Thyroid gland (tissue), 4 donors: Measurements from ENCODE around the gene PAFAH1B1. TPM values are rescaled to one million over a fixed set of nuclear protein-coding genes. Genes with fewer than 3 reads are reported as not detected.

Source experiments
- DNase-seq, 2 donors: peaks; one replicate each; pipeline ENCODE4 v3.0.0-alpha.2; 2019
- H3K27ac ChIP-seq, 3 donors: fragments of 200-600 bp; sonication (generic); 1 replicate in 2 of 3; 2 replicates in 1 of 3; pipeline ENCODE4 v1.5.1; 2016 to 2019; ENCODE audit warnings: mild to moderate bottlenecking in 1 of 3, moderate library complexity in 1 of 3
- H3K27me3 ChIP-seq: fragments of 200-600 bp; sonication (generic); one replicate; pipeline ENCODE4 v1.5.1; 2019
- H3K36me3 ChIP-seq, 2 donors: fragments of 200-600 bp; sonication (generic); one replicate each; pipeline ENCODE4 v1.5.1; 2016 to 2019
- H3K4me1 ChIP-seq, 2 donors: fragments of 200-600 bp; sonication (generic); one replicate each; pipeline ENCODE4 v1.5.1; 2017 to 2019
- H3K4me3 ChIP-seq, 3 donors: fragments of 200-600 bp; sonication (generic); replicated peaks in 1 of 3; 1 replicate in 2 of 3; 2 replicates in 1 of 3; pipeline ENCODE4 v1.5.1; 2016; ENCODE audit warnings: mild to moderate bottlenecking in 1 of 3
- H3K9me3 ChIP-seq: fragments of 200-600 bp; sonication (generic); one replicate; pipeline ENCODE4 v1.5.1; 2017
- POLR2A ChIP-seq, 2 donors: fragments of 450-650 bp; IDR thresholded peaks; one replicate each; pipeline ENCODE4 v1.6.1; 2017; ENCODE audit warnings: antibody characterized with exemption in 2 of 2, mild to moderate bottlenecking in 2 of 2, moderate library complexity in 1 of 2
- WGBS, 2 donors: methylation state at CpG; one replicate each; pipeline ENCODE4 v1.1.5; 2017; 5-methylcytosine and 5-hydroxymethylcytosine counted together
- intact Hi-C: fragments of 100-400 bp; cut with DNase I; formaldehyde crosslinking; loops from one replicate; pipeline ENCODE4 v1.15.1; 2023
- total RNA-seq, 4 donors: library from RNA; depleted of rRNA; stranded (reverse); fragments of >200 nt; gene quantifications; one replicate each; pipeline ENCODE4 v1.2.3, GENCODE V29; 2016
- TF ChIP-seq, protein P1 (sequence below), 6 experiments: fragments of 200-600 bp in 3 of 6; fragments of 450-650 bp in 3 of 6; sonication (generic) in 3 of 6; IDR thresholded peaks; one replicate each; pipeline ENCODE4 v1.5.1; 2016 to 2019; ENCODE audit warnings: antibody characterized with exemption in 6 of 6, mild to moderate bottlenecking in 2 of 6, inconsistent platforms in 1 of 6, moderate library complexity in 1 of 6

Gene PAFAH1B1
- total RNA-seq, 4 donors from 2014 or later, result 102 to 184 (median 109) TPM

- TF ChIP-seq, protein P1, sequence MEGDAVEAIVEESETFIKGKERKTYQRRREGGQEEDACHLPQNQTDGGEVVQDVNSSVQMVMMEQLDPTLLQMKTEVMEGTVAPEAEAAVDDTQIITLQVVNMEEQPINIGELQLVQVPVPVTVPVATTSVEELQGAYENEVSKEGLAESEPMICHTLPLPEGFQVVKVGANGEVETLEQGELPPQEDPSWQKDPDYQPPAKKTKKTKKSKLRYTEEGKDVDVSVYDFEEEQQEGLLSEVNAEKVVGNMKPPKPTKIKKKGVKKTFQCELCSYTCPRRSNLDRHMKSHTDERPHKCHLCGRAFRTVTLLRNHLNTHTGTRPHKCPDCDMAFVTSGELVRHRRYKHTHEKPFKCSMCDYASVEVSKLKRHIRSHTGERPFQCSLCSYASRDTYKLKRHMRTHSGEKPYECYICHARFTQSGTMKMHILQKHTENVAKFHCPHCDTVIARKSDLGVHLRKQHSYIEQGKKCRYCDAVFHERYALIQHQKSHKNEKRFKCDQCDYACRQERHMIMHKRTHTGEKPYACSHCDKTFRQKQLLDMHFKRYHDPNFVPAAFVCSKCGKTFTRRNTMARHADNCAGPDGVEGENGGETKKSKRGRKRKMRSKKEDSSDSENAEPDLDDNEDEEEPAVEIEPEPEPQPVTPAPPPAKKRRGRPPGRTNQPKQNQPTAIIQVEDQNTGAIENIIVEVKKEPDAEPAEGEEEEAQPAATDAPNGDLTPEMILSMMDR (IDR thresholded peaks at IDR 0.05), result no peak
- no peak for TF ChIP-seq POLR2A (IDR thresholded peaks at IDR 0.05)
- Histone ChIP-seq H3K27me3 (no peaks in the 10 kb centered on the region), H3K4me1 (no peaks in the 10 kb centered on the region), H3K9me3 (no peaks in the 10 kb centered on the region), H3K36me3 (peaks cover 61 to 64% of the 10 kb centered on the region in 2 donors), H3K27ac (no peak overlapping the region), H3K4me3 (no peak overlapping the region)
- 95 to 98% methylated on average over 9 to 20 of the region's 20 CpGs for WGBS, 2 donors
- intact Hi-C loops, result loop anchor here (10.0 kb wide), 1 partner anchor 275 kb away; no protein-coding TSS in a partner anchor
- peak in 1 of 2 donors; percentile 1 for DNase-seq
These were observed 106.6 kb downstream of the PAFAH1B1 start for GRCh38 chr17:2700030-2700490.

GRCh38 chr17:2700491-2701141 is 107.2 kb downstream of the PAFAH1B1 start:
- intact Hi-C loops, result loop anchor here (10.0 kb wide), 1 partner anchor 276 kb away; no protein-coding TSS in a partner anchor
- H3K27ac ChIP-seq, result no peak overlapping the region
- DNase-seq, result peak in 1 of 2 donors; percentile 2
- no peaks in the 10 kb centered on the region for H3K9me3 ChIP-seq
- no peak for TF ChIP-seq POLR2A (IDR thresholded peaks at IDR 0.05)
- TF ChIP-seq, protein P1 (IDR thresholded peaks at IDR 0.05), result no peak
- no peak overlapping the region for H3K4me3 ChIP-seq
- H3K36me3 ChIP-seq, result peaks cover 57 to 59% of the 10 kb centered on the region in 2 donors
- 88 to 92% methylated on average over 4 to 15 of the region's 27 CpGs for WGBS, 2 donors
- H3K4me1 ChIP-seq, result no peaks in the 10 kb centered on the region
- H3K27me3 ChIP-seq, result no peaks in the 10 kb centered on the region

- intact Hi-C loops, result loop anchor here (10.0 kb wide), 1 partner anchor 277 kb away; no protein-coding TSS in a partner anchor
- no peak for TF ChIP-seq POLR2A (IDR thresholded peaks at IDR 0.05)
- TF ChIP-seq, protein P1 (IDR thresholded peaks at IDR 0.05), result no peak
- no peaks in the 10 kb centered on the region for H3K27me3 ChIP-seq
- H3K4me1 ChIP-seq, result no peaks in the 10 kb centered on the region
- H3K9me3 ChIP-seq, result no peaks in the 10 kb centered on the region
- peaks cover 50 to 51% of the 10 kb centered on the region in 2 donors for H3K36me3 ChIP-seq
- DNase-seq, result peak in 1 of 2 donors; percentile 3
- H3K27ac ChIP-seq, result no peak overlapping the region
- WGBS, 2 donors, result 95 to 98% methylated on average over 34 to 37 of the region's 41 CpGs
- H3K4me3 ChIP-seq, result no peak overlapping the region
These were observed 107.9 kb downstream of the PAFAH1B1 start for GRCh38 chr17:2701161-2701995.

DNA sequence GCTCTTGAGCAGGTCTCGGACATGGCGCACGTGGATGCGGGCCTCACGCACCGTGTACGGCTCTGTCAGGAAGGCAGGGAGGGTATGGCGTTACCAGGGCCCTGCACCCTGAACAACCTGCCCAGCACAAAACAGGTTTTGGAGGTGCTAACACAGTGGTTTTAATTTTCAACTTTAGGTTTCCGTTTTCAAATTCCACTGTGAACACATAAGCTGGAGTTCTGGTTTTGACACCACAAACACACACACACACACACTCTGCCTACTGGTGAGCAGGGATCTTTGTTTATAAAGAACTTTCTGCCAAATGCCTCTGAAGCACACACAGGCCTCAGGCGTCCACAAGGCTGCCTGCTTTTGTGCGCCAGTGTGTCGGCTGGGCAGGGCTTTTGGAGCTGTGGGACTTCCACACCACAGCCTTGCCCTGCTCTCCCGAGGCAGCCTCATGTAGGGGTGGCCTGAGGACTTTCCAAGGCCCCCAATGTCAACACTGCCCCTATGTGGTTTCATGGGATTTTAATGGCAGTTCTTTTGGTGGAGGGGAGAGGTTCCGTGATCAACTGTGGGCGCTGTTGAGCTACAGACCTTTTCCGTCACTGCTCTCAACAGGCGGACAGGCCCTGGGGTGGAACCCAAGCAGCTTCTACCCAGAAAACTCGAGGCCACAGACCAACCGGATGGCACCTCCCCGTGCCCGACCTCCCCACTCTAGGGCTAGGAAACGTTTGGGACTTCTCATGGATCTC is 108.7 kb downstream of the PAFAH1B1 start:
- intact Hi-C loops, result loop anchor here (10.0 kb wide), 1 partner anchor 277 kb away; no protein-coding TSS in a partner anchor
- no peak overlapping the region for H3K27ac ChIP-seq
- peak in 1 of 2 donors; percentile 1 for DNase-seq
- TF ChIP-seq, protein P1 (IDR thresholded peaks at IDR 0.05), result no peak
- no peak for TF ChIP-seq POLR2A (IDR thresholded peaks at IDR 0.05)
- H3K4me1 ChIP-seq, result no peaks in the 10 kb centered on the region
- no peaks in the 10 kb centered on the region for H3K9me3 ChIP-seq
- H3K36me3 ChIP-seq, result peaks cover 44 to 47% of the 10 kb centered on the region in 2 donors
- no peaks in the 10 kb centered on the region for H3K27me3 ChIP-seq
- 86 to 89% methylated on average over 22 of the region's 22 CpGs for WGBS, 2 donors
- no peak overlapping the region for H3K4me3 ChIP-seq
